ENCODE measurements around the gene LAMP5. TPM values are rescaled to one million over a fixed set of nuclear protein-coding genes. Genes with fewer than 3 reads are reported as not detected.

Gene LAMP5
- total and polyA plus RNA-seq, 9 of the 15 experiments (the other 6 are each of a cell fraction or from before 2014, with no cell fraction given) = not detected

DNA sequence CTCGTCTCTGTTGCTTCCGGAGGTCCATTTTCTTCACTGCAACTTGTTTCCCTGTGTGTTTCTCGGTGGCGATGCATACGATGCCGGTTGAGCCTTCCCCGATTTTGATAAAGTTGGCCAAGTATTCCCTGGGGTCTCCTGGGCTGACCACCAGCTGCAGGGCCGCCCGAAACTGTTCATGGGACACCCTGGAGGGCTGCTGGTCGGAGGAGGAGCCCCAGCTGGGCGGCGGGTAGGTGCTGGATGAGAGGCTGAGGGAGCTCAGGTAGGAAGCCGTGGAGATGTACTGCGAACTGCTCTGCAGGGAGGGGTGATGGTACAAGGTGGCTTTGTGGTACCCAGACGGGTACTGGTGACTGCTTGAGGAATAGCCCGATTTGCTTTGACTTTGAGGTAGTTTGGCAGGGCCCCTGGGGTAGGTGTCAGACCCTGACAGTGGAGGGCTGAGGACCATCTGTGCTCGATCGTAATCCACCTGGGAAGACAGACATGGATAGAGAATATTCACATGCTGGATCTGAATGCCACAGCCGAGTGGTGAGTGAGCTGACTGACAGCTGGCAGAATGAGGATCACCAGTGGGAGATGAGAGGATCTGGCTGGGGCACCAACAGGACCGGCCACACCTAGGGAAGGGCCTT, 51.6 kb downstream of the LAMP5 start:
- Histone ChIP-seq H3K79me2 (ENCODE audit: control insufficient read depth, insufficient read depth, low read length) (no peaks in the 10 kb centered on the region), H3K36me3 (ENCODE audit: control insufficient read depth, insufficient read depth, low read length) (no peaks in the 10 kb centered on the region), H3K27me3 (ENCODE audit: control insufficient read depth in 2 of 2, insufficient read depth in 2 of 2, low read length in 2 of 2) (no peaks in the 10 kb centered on the region), H3K9me1 (ENCODE audit: control insufficient read depth, insufficient read depth, low read length) (no peaks in the 10 kb centered on the region), H2AFZ (ENCODE audit: low read depth, low read length) (no peak overlapping the region), H3K9ac (ENCODE audit: insufficient read depth in 1 of 2, low read depth in 2 of 2, low read length in 2 of 2) (no peak overlapping the region), H3K4me1 (replicated peaks in 1 of 2; ENCODE audit: control insufficient read depth in 2 of 2, insufficient read depth in 2 of 2, low read length in 2 of 2) (no peaks in the 10 kb centered on the region), H3K4me2 (ENCODE audit: insufficient read depth, low read length) (no peak overlapping the region), H3K27ac (ENCODE audit: extremely low read depth, low read depth, low read length) (no peak overlapping the region), H3K9me3 (replicated peaks; ENCODE audit: control insufficient read depth, insufficient read depth, low read depth, low read length) (no peaks in the 10 kb centered on the region), H3K4me3 (no peak overlapping the region), H4K20me1 (replicated peaks; ENCODE audit: control insufficient read depth, insufficient read depth, low read length) (no peaks in the 10 kb centered on the region)
- POLR2A ChIA-PET = no interaction called here
- no peak for DNase-seq (ENCODE audit: extremely low read depth in 1 of 4, low spot score in 3 of 4)
- no TSS peak for BruUV-seq (replicated peaks)
- CTCF ChIA-PET (ENCODE audit: low intra/inter-chr PET ratio) = no interaction called here
- ATAC-seq = no peak
- intact Hi-C loops (cut with micrococcal nuclease) = no loop called here
- no peak for TF ChIP-seq ETV1 (tag; conservative IDR thresholded peaks at IDR 0.05; ENCODE audit: low read depth)
- TF ChIP-seq KLF6 (CRISPR knock-in tag; IDR thresholded peaks at IDR 0.05; ENCODE audit: borderline replicate concordance) = no peak
- TF ChIP-seq CHD1 (IDR thresholded peaks at IDR 0.05; ENCODE audit: low read length) = no peak
- no peak for TF ChIP-seq FOXO4 (CRISPR knock-in tag; IDR thresholded peaks at IDR 0.05)
- no peak for TF ChIP-seq TGIF2 (CRISPR knock-in tag; IDR thresholded peaks at IDR 0.05)
- no peak for TF ChIP-seq CBX2 (IDR thresholded peaks at IDR 0.05; ENCODE audit: insufficient read depth, low read length, poor library complexity, severe bottlenecking)
- TF ChIP-seq SPI1 (IDR thresholded peaks at IDR 0.05; ENCODE audit: borderline replicate concordance, low read depth, low read length) = no peak
- TF ChIP-seq POLR2AphosphoS2 (IDR thresholded peaks at IDR 0.05; ENCODE audit: low read length) = no peak
- no peak for TF ChIP-seq ZC3H4 (CRISPR knock-in tag; IDR thresholded peaks at IDR 0.05; ENCODE audit: borderline replicate concordance)
- no peak for TF ChIP-seq CBFB (CRISPR knock-in tag; IDR thresholded peaks at IDR 0.05)
- no peak for TF ChIP-seq RBFOX2 (IDR thresholded peaks at IDR 0.05; ENCODE audit: low read depth, low read length)
- TF ChIP-seq PHF8 (IDR thresholded peaks at IDR 0.05; ENCODE audit: borderline replicate concordance, low read length) = no peak
- no peak for TF ChIP-seq POLR2G (IDR thresholded peaks at IDR 0.05; ENCODE audit: low read depth, low read length)
- in situ Hi-C loops (cut with MboI) = no loop called here
- 0% methylated on average over 15 of the region's 20 CpGs for WGBS (ENCODE audit: insufficient coverage, low coverage, missing lambda C conversion rate)
- FAIRE-seq = no peak

Data from K562 (cell line).